HG03064 (cell line): ENCODE results near the gene C11orf24.
"Not testable (repeated sequence)": the region's sequence is repeated elsewhere in the genome, so short reads cannot be mapped to it uniquely, and the experiment has no call there.

Source experiments
- ATAC-seq: cut with Tn5 transposase; IDR thresholded peaks from one replicate; pipeline ENCODE4 v1.9.1; 2021; ENCODE audit warnings: low read depth; ENCODE audit not compliant: unreplicated experiment

Gene C11orf24

DNA sequence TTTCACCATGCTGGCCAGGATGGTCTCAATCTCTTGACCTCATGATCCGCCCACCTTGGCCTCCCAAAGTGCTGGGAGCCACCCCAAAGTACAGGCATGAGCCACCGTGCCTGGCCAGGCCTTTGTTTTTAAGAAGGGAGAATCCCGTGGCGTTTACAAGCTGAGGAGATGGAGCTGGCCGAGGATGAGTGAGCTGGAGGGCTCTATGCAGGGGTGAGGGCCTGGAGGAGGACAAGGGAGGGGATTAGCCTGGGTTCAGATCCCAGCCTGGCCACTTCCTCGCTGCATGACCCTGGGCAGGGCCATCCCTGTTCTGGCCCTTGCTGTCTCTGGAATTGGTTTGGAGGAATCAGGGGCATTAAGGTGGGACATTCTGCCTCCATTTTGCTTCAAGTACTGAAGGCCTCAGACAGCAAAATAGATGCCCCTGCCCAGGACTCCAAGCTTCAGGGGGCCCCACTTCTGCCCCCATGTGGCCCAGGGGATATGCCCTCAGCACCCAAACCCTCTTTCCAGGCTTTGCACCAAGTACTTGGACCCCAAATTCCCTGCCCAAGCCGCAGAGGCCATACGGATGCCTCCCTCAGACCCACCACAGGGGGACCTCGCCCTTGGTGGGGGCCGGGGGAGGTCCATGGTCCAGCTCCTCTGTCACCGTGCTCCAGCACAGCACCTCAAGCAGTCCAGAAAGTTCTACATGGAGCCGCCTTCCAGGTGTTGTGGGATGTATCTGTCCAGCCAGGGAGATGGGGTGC, 28.5 kb upstream of the C11orf24 start:
- no peak for ATAC-seq

DNA sequence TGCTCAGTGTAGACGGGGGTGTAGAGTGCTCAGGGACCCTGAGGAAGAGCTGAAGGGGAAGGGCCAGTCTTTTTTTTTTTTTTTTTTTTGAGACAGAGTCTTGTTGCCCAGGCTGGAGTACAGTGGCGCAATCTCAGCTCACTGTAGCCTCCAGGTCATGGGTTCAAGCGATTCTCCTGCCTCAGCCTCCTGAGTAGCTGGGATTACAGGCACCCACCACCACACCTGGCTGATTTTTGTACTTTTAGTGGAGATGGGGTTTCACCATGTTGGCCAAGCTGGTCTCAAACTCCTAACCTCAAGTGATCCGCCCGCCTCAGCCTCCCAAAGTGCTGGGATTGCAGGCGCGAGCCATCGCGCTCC, 27.7 kb upstream of the C11orf24 start:
- not testable (repeated sequence) for ATAC-seq

DNA sequence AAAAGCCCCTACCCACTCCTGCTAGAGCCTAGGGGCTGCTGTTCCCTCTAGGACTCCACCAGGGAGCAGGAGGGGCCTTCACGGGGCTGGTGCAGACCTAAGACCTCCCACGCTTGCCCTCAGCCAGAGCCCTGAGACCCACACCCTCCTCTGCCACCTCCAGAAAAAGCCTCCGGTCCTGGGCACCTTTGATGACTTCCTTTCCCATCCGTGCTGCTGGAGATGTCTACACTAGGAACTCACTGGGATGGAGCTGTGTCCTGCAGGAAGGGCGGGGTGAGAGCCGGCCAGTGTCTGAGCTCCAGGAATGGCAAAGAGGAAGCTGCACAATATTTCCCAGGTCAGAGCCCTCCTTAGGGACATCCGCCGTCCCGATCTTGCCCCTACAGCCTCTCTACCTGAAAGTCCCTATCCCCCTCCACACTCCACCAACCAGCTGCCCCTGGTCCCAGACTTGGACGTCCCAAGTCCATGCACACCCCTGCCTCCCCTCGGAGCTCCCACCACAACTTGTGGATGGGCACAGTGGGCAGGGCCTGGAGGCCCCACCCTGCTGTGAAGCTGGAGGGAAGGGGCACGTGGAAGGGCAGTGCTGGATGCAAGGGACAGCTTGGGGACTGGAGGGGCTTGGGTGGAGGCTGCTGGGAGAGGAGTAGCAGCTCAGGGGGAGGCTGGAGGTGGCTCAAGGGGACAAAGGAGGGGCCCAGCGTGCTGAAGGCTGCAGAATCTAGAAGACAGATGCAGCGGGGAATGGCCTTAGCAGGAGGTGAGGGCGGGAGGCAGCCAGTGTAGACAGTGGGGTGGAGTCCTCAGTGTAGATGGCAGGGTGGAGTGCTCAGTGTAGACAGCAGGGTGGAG, 27.1 kb upstream of the C11orf24 start:
- ATAC-seq, result no peak

DNA sequence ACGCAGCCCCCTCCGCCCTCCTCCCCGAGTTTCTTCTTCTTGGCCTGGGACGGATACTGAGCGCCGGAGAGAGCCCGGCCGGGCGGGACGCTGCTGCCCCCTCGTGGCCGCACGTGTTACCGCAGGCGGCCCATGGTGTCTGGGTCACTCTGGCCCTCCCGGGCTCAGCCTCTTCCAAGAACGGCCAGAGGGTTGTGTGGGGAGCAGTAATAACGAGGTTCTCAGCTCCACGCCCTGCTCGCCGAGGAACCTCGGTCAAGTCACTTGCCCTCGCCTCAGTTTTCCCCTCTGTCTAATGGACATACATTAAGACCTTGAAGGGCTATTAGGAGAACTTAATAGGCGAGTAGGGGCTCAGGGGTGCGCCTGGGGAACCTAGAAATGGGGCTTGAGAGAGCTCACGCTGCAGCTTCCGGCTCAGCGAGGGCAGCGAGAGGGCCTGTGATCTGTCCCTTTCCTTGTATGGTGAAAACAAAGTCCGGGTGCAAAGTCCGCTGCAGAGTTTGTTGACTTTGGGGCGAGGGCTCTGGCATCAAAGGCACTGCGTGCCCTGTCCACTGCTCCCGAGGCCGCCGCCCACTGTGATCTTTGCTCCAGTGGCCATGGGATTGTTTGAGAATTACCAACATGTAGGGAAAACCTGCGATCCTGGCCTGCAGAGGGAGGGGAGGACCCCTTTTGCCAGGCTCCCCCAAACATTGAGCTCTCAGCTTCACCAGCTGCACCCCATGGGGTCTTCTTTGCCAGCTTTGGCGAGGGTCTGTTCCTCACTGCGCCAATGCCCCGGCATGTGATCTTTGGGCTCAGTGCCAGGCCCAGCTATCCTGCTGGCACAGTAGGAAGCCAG, 26.3 kb upstream of the C11orf24 start:
- ATAC-seq, result no peak

DNA sequence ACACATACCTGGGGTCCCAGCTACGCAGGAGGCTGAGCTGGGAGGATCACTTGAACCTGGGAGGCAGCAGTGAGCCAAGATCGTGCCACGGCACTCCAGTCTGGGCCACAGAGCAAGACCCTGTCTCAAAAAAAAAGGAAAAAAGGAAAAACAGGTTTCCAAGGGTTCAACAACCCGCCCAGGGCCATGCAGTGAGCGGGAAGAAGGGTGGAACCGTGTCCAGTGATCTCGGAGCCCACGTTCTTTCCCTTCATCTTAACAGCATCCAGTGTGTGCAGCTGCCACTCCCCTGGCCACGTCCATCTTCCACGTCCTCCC, 25.7 kb upstream of the C11orf24 start:
- no peak for ATAC-seq

DNA sequence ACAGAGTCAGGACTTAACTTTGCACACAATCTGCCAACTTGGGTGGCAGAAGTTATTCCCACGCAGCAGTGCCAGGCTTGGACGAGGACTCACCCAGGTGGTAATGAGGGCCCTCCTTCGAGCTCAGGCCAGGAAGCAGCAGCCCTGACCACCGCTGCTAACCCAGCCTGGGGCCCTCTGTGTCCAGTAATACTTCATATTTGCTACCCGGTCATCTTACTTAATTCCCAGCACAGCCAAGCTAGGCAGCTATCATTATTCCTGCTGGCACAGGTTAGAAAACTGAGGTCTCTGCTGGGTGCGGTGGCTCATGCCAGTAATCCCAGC, 25.2 kb upstream of the C11orf24 start:
- no peak for ATAC-seq

DNA sequence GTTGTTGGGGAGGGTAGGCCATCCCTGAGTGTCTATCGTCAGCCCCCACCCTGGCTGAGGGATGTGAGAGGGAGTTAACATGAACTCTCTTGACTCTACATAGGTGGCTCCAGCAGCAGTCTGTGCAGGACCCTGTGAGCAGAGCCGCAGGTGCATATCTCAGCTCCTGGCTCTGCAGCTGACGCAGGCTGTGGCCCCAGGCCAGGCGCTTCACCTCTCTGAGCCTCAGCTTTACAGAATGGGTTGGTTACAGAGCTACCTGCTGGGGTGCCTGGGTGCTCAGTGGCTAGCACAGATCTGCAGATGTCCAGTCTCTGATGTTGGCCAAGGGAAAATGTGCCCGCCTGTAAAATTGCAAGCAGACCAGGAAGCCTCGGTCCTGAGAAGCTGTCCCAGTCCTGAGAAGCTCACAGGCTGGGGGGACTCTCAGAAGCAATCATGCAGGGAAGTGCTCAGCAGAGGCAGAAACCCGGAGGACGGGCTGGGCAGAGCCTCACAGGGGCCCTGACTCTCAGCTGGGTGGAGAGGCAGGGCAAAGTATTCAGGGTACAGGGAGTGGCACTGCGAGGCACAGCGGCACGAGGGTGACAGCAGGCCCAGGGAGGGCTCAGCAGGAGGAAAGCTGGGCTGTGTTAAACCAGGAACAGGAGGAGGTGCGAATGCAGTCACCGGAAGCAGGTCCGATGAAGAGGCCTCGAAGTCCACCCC, 24.7 kb upstream of the C11orf24 start:
- ATAC-seq, result no peak

DNA sequence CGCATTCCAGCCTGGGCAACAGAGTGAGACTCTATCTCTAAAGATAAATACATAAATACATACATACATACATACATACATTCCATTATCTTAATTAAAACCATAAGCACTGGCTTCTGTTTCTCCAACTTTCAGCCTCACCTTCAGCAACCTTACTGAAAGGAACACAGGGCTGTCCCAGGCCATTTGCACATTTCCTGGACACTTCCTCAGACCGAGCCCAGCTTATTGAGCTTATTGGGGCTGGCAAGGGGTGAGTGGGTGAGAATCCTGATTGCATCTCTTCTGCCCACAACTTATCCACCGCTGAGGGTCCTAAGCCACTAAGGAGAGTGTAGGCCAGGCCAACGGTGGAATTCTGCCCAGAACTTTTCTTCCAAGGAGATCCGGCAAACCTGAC, 24.2 kb upstream of the C11orf24 start:
- ATAC-seq, result no peak

DNA sequence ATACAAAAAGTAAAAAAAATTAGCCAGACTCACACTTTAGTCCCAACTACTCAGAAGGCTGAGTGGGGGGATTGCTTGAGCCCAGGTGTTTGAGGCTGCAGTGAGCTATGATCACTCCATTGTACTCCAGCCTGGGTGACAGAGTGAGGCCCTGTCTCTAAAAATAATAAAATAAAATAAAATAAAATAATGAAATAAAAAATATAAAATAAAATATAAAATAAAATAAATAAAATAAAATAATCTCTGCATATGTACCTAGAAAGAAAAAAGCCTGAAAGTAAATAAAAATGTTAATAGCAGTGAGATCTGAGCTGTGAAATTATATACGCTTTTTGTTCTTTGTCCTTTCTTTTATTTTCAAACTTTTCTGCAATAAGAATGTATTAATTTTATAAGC, 23.5 kb upstream of the C11orf24 start:
- ATAC-seq, result no peak

DNA sequence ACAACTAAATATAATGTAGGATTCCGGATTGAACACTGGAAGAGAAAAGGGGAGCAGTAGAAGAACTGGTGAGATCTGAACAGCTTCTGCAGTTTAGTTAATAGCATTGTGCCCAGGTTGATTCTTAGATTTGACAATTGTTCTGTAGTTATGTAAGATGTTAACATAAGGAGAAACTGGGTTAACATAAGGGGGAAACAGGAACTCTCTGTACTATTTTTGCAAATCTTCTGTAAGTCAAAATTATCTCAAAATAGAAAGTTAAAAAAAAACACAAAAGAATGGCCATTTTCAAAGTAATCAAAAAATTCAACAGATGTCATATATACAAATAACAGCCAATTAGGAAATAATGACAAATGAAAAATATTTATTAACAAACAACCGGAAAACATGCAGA, 21.9 kb upstream of the C11orf24 start:
- no peak for ATAC-seq

DNA sequence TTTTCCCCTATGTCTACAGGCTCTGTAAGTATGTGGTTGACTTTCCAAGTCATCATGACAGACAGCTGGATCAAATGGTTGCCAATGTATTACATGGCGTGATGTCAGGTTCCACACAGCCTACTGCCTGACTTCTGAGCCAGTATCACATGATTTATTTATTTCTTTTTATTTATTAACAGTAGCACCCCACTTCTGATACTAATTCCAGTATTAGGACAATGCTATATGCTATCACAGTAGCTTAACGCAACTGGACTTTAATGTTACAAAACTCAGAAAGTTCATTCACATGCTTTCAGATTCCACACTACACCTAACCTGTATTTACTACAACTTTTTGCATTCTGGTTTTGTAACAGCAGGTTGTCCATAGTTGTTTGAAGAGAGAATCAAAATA, 17.7 kb upstream of the C11orf24 start:
- ATAC-seq, result no peak

DNA sequence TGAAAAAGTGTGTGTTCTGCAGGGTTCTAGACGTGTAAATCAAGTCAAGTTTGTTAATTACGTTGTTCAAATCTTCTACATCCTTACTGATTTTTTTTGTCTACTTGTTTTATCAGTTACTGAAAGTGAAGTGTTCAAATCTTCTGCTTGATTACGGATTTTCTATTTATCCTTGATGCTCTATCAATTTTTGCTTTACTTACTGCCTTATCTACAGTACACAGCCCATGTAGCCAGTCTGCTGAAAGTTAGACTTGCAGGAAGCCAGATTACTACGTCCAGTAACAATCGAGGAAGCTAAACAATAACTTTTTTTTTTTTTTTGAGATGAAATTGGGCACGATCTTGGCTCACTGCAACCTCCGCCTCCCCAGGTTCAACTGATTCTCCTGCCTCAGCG, 15.6 kb upstream of the C11orf24 start:
- no peak for ATAC-seq

DNA sequence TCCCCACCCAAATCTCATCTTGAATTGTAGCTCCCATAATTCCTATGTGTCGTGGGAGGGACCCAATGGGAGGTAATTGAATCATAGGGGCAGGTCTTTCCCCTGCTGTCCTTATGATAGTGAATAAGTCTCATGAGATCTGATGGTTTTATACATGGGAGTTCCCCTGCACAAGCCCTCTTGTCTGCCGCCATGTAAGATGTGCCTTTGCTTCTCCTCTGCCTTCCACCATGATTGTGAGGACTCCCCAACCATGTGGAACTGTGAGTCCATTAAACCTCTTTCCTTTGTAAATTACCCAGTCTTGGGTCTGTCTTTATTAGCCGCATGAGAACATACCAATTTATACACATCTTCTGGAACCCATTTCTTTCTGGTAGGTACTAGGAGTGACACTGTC, 12.8 kb upstream of the C11orf24 start:
- ATAC-seq, result not testable (repeated sequence)

DNA sequence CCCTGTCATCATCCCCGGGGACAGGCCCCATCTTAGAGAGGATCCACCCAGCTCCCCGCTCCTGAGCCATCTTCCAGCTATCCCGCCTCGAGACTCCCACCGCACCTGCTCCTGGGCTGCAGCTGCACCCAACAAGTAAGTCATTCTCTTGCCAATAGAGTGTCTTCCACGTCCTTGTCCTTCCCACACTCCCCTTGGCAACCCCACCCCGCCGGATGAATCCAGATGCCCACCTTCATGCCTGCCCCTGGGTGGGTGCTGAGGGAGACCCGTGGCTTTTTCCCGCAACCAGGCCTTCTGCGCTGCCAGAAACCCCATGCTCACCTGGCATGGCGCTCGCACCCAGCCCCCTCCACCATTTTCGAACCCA, 11.1 kb upstream of the C11orf24 start:
- no peak for ATAC-seq

DNA sequence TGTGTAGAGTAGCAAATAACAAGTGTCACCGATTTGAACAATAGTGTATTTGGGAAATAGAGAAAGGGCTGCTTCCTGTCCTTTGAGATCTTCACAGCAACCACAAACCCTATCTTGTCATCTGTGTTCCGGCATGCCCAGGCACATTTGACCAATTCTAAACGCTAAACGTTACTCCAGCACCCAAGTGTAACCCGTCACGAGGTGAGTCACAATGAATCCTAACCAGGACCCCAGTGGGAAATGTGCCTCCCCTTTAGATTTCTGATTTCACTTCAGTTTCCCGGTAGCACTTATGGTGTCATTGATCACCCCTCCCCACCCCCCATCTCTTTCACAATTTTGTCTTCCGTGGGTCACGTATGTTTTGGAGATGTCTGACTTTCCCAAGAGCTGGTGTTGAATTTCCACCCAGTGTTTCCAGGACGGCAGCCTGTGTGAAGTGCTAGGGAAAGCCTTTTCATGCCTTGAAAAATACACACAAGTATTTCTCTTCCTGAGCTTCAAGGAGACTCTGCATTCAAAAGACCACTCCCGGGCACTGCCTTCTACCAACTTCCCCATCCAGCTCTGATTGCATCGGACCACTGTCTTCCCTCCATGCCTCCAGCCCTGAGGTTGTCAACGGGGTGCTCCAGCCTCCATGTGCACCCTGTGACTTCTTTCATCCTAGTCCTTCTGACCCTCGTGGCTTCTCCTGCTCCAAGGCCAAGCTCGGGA, 10.5 kb upstream of the C11orf24 start:
- no peak for ATAC-seq

DNA sequence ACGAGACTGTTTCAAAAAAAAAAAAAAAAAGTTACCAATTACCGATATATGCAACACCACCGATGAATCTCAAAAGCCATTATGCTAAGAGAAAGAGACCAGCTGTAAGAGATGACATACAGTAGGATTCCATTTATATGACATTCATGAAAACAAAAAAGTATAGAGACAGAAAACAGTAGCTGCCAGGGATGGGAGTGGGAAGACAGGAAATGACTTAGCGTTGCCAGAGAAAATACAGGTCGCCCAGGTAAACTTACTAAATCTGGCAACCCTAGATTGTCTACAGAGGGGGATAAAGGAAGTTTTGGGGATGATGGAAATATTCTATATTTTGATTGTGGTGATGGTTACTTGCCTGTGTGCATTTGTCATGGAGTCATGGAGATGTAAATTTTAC, 7.9 kb upstream of the C11orf24 start:
- ATAC-seq, result no peak

DNA sequence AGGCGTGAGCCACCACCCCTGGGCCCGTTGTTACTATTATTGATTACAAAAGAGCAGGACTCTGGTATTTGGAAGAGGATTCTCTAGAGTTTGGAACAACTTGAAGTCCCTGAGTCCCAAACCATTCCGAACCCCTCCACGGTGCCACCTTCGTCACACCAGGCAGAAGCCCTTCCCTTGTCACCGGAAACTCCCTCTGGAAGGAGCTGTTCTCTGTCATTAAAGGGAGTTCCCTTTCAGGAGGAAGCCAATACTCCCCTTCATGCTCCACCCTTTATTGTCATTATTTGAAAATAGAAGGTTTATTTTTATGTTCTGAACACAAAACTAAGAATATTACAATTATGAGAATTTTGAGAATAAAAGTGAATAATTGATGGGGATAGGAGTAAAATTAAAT, 5.1 kb upstream of the C11orf24 start:
- no peak for ATAC-seq

DNA sequence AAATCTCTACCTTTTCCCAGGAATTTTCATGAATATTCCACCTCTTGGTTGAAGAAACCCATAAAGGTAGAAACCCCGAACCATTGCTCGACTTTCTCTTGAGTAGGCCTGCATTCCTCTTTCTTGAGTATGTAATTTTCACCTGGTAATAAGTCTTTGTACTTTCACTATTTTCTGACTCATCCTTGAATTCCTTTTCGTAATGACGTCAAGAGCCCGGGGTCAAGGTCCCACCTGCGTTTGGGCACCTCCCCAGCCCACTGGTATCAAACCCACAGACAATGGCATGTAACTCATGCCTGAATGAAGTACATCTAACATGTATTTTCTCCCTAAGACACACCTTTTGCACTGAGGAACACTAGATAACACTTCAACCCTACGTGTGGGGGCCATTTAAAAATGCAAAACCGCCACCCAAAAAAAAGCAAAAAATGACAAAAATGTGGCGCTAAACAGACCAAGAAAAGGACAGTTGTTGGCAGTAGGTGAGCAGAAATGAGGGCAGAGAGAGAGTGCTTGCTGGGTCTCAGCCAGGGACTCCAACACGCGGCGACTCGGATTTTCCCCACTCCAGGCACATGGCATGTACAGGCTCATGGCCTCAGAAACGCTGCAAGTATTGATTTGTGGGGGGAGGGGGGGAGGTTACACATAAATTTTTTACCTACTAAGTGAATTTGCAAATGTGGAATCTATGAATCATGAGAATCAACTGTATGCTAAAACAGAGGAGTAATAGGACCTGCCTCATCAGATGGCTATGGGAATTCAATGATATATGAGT, 4.1 kb upstream of the C11orf24 start:
- no peak for ATAC-seq

DNA sequence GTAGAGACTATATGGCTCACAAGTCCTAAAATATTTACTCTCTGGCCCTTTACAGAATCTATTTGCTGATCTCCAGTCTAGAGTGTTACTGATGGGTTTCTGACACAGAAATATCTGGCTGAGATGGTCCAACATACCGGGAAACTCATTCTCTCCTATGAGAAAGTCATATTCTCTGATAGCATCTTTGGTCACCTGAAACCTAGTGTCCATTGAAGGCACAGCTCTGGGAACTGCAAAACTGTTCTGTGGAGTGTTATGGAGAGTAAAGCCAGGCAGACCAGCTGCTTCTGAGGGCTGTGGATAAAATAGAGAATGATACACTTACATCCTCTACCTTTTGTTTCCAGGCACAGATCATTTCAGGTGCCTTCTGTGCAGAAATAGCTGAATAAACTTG, 2.5 kb upstream of the C11orf24 start:
- no peak for ATAC-seq
